ENCODE results near the gene ST14.

DNA sequence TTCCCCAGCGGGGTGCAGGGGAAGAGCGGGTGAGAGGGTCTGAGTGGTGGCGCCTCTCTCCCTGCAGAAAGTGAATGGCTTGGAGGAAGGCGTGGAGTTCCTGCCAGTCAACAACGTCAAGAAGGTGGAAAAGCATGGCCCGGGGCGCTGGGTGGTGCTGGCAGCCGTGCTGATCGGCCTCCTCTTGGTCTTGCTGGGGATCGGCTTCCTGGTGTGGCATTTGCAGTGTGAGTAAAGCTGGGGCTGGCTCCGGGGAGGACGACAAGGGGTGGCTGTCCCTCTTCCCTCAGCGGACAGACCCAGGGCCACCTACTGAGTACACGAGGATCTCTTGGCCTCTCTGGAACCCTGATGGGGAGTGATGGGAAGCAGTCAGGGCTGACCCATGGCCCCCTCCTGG lies 28.5 kb downstream of the ST14 start:
- TF ChIP-seq, protein P1, sequence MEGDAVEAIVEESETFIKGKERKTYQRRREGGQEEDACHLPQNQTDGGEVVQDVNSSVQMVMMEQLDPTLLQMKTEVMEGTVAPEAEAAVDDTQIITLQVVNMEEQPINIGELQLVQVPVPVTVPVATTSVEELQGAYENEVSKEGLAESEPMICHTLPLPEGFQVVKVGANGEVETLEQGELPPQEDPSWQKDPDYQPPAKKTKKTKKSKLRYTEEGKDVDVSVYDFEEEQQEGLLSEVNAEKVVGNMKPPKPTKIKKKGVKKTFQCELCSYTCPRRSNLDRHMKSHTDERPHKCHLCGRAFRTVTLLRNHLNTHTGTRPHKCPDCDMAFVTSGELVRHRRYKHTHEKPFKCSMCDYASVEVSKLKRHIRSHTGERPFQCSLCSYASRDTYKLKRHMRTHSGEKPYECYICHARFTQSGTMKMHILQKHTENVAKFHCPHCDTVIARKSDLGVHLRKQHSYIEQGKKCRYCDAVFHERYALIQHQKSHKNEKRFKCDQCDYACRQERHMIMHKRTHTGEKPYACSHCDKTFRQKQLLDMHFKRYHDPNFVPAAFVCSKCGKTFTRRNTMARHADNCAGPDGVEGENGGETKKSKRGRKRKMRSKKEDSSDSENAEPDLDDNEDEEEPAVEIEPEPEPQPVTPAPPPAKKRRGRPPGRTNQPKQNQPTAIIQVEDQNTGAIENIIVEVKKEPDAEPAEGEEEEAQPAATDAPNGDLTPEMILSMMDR (IDR thresholded peaks at IDR 0.05): no peak
- no peak for TF ChIP-seq POLR2A (IDR thresholded peaks at IDR 0.05)
